NCI-H1694 treated with DMSO at 0.1 percent for 48 hours (cell line): Measurements from ENCODE around the gene FSIP2.

Source experiments
- DNase-seq: peaks from one replicate; lab custom pipeline; 2025; lab: John Stamatoyannopoulos, UW

FSIP2 gene, protein sequence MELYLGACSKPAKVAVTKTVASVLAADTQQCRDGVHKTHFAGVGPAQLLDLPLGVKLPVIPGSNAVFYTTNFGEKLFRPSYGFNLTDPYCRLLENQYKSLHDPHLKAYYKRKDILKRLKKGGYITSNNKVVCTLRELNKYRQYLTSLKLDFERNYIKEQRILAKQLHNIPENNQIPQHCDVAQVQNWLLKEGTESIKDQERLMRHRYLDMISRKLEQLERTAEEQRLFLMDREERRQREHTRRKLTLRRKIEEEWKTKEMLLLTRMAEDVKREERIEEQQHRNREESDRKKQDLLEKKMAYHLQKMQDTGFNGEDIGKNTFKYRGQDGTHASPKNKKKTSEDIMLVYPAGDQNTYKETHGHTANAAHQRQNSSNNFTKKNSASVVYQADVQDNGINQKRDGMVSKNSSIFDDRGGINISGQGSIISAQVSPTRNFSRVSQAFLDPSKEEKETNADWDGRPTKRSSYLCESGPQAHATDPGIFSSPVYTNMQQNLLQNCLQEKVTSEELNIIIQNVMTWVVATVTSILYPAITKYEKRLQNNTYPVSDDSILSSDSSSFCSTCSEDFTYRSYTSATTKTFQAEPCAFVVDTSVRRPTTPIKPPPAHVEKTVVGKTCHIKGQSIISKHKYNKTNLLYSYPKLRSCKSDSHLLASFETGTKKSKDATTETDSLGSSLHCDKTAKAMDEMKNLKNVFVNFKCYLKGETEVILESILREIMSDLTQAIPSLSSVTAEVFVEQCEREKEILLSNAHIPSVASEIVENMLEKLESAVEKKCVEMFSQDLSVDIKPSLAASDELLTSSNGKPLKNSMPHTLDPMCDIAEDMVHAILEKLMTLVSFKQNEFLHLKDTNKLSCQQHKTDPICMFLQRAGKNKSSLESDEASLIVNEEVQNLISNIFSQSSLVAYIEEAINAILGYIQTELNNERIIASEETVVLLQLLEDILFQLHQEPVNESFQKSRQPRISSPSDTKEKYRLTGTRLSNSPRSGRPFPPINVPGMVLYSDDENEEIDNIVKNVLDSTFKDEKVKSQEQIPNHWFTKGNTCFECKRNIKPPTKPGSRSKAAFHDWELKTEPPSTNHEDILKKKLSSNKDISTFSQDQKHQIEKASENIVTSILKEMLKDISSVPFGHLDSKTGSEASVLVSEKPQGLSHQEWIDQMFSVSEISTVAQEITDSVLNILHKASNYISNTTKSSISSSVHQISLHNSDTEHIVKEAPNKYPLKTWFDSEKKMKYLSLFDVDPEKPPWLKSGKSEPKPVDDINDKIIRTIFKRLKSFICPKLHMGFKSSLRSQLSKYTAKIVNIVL (N-terminal part only)

DNA sequence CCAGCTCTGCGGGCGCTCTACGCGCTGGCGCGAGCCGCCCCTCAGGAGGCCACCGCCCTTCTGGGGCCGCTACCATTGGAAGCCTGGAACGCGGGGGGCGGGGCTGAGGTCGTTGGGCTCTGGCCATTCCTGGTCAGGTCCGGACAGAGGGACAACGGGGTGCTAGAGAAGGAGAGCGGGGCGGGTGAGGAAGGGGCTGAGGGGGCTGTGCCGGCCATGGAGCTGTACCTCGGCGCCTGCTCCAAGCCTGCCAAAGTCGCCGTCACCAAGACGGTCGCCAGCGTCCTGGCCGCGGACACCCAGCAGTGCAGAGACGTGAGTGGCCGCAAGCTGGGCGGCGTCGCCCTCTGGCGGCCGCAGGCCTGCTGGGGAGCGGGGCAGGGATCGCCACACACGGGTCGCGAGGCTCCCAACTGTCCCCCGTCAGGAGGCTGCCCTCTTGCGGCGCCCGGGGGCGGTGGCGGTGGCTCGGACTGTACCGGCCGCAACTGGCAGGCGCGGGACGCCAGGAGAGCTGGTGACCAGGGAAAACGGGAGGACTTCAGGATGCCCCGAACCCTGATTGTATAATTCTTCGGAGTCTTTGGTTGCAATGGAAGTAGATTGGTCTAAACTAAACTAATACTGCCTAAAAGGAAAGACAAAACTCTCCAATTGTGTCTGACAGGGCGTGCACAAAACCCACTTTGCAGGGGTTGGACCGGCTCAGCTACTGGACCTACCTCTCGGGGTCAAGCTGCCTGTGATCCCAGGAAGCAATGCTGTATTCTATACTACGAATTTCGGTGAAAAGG is at the start of gene FSIP2:
FSIP2 (plus strand) TSS at position 126 of the 794 bp plus-strand sequence; CDS start at position 217, 91 bp downstream.
- DNase-seq, result no peak

DNA sequence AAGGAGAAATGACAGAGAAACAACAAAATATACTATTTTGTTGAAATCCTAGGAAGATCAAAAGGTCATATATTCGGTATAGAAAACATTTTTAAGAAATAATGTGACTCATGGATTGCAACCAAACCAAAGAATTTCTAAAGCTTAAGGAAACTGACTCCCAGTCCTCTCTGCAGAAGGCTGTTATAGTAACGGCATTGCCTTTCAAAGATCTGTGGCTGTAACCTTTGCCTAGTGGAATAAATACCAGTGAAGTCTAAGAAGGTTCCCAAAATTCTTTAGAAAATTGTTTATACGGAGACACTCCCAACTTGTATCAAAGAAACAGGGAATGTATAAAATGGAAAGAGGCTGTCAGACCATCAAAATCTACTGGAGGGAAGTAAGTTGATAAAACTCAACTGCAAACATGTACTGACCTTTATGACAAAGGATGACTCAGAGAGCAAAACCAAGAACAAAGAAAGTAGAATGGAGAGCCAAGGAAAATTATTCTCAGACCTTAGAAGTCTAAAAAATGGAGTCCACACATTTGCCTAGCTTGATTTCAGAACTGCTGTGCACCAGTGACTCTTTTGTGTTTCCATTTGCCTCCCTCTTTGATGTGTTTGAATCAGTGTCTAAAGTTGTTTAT is 48.6 kb upstream of the FSIP2 start:
- no peak for DNase-seq

DNA sequence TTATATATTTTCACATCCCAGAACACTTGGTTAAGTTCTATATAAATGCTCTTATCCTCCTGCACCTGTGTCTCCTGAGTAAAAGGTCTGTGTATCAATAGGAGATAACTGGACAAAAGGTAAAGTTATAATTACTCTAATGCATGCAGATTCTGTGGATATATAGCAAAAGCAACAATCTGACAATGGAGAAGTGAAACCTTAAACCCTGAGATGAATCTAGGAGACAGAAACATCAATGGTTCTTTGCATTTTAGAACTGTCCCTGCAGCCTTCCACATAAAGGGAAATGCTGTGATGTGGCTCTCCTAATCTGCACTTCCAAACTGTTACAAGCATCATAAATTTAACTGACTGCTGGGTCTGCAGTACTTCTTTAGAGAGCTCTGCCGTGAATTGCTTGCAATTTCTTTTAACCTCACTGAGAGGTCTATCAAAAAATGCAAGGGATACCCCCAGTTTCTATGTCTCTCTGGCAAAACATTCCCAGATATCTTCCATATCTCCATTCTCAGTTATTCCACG is 42.8 kb upstream of the FSIP2 start:
- DNase-seq, result no peak

DNA sequence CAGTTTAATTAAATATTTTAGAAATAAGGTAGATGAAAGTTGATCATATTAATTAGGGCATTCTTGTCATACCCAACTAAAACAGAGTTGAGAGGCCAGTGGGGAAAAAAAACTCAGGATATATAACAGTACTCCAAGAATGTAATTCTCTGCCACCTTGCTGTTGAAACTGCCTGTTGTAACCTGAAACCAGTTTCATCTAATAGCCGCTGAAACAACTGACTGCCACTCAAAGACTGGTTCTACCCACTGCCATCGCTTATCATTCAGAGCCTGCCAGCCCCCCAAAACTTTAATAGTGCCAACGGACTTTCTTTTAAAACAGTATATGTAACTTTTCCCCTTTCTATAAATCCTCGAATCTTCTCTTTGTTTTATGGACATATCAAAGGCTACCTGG is 37.7 kb upstream of the FSIP2 start:
- DNase-seq, result no peak

DNA sequence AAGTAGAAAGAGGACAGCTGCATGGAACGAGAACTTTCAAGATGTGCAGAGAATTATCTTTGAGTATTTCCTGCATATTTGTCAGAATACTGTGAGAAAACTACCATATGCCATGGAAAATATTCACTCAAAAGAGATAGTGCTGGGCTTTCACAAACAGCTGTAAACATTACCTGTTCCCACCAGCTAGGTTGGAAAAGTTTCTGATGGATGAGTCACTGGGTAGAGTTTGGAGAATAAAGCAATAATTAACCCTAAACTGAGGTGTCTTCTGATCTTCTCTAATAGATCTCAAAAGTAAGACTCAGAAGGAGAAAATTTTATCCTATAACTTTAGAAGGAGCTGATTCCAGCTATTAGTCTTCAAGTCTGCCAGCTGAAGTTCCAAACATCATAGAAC is 3.9 kb upstream of the FSIP2 start:
- no peak for DNase-seq

DNA sequence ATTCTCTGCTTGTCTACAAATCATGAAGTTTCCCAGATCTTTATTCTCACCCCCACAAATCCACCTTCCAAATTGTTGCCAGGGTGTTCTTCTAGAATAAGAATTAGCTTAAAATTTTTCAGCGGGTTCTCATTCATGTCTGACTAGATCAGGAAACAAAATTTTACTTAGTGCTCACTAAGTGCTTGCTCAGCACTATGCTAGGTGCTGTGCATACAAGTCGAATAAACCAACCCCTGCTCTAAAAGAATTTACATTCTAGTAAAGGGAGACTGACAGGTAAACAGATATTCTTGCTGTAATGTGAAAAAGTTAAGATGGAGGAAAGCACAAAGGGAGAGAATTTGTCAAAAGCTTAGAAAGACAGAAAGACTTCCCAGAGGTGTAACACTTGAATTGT is 2.4 kb upstream of the FSIP2 start:
- no peak for DNase-seq

DNA sequence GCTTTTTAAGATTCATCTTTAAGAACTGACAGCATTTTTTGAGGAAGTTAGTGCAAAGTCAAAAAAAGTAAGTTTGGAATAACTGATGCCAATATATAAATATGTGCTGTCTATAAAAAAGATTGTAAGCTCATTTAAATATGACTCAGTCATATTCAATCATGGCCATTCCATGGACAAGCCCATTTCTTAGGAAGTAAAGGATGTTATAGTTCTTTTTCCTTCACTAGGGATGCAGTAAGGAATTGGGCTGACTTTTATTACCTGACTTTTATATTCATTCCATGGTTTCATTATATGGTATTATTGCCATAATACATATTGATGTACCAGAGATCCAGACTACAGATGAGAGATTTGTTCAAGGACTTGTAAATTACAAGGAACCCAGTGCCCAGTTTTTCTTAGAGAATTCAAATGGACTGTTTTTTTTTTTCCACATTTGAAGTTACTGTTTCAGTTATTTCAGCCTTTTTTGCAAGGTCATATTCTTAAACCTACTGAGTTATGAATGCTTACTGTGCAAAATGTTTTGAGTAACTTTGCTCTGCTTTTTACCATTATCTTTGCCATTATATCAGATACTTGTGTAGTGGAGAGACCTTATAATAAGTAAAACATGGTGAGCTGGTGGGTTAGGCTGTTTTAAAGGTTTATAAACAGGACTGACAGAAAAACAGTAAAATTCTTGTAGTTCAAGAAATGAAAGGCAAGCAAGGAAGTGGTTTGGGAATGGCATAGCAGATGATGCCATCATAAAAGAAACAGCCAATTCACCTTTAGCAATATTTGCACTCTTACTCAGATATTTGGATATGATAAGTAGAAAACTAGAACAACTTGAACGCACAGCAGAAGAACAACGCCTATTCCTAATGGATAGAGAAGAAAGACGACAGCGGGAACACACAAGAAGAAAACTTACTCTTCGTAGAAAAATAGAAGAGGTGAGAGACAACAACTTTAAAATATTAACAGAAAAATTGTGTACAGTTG is 7.6 kb downstream of the FSIP2 start:
- no peak for DNase-seq

DNA sequence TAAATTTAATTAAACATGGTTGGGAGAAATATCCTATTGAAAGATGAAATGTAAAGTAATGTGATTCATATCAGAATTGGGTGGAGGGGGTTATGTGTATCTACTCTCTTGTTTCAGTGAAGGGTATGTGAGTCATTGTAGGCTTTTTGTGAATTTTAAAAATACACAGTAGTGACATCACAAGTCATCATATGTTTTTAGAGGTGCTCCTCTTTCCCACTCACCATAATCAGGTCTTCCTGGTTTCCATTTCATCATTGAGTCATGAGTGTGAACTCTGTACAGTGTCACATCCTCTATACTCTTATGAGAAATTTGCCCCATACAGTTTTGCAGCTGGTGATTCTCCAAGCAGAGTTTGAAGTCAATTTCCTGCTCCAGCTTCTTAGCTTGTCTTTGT is 18.8 kb downstream of the FSIP2 start:
- DNase-seq, result no peak

DNA sequence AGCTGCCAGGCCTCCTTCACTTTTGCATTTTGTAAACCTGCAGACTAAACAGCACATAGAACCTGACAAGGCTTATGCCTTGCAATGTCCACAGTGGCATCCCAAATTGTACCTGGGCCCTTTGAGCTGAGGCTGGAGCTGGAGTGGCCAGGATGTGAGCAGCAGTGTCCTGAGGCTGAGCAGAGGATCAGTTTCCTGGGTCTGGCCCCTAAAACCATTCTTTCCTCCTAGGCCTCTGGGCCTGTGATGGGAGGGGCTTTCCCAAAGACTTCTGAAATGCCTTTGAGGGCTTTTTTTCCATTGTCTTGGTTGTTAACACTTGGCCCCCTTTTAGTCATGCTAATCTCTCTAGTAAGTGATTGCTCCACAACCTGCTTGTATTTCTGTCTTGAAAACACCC is 32.8 kb downstream of the FSIP2 start:
- DNase-seq, result no peak

DNA sequence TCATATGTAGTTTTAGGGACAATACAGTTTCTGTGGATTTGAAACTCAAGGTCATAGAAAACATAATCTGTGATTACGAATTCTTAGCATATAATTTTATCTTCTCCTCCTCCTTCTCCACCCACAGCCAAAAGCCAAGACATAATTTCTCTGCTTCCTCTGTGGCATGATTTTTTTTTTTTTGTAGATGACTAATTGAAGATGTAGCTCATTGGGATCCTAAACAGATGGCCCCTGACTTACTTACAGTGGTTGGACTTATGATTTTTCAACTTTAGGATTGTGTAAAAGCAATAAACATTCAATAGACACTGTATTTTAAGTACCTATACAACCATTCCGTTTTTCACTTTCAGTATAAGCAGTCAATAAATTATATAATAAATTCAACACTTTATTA is 42.3 kb downstream of the FSIP2 start:
- no peak for DNase-seq

DNA sequence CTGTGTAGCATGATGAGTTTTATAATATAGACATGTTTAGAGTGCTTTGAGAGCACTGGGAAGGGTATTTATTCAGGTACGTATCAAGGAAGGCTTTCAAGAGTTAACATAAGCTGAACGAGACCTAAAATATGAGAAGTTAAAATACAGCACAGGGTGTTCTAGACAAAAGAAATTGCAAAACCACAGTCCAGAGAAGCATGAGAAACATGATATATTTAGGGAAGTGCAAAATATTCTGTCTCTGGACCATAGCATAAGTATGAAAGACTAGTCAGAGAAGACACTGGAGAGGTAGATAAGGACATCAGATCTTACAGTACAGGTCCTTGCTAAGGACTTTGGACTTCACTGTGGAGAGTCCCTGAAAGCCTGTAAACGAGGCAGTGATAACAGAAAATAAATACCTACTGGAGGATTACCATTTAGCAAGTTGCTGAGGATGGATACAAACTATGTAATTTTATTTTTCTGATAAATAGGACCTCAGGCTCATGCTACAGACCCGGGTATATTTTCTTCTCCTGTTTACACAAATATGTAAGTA is 43.7 kb downstream of the FSIP2 start:
- DNase-seq, result no peak

DNA sequence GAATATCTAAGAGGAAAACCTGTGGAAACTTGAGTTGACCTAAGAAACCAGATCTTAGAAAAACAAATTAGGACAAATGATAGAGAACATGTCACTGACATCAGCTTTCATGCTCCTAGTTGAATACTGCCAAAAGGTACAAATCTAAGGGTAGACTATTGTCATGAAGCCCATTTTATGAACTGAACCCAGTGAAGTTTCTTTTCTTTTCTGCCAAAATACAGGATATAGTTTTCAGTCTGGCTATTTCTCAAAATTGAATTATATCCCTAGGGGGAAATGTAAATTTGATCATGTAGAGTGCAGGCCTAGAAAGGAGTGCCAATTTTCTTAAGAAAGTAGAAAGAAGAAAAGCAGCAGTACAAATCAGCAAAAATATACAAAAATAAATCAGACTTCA is 46.6 kb downstream of the FSIP2 start:
- no peak for DNase-seq

DNA sequence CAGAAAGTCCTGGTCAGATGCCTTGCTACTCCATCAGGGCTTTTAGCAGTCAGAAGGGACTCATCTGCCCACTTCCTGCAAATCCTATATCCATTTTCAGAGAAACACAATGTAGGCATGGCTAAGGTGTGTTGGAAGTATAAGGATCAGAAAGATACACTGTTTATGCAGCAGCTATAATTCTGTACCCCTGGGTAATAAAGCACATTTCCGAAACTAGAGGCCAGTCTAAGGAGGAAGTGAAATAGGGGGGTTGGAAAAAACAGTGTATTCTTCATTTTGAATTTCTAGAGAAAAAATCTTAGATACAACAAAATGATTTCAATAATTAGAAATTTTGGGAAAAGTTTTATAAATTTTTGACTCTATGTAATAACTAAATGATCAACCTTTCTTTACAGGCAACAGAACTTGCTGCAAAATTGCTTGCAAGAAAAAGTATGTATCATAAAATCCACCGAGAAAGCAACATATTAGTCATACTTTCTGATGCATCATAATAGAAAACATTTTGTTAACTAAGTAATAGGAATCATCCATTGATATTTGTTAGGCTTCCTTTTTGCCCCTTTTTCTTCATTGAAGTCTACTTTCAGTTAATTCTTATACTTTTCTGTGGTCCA is 47.4 kb downstream of the FSIP2 start:
- DNase-seq, result no peak

DNA sequence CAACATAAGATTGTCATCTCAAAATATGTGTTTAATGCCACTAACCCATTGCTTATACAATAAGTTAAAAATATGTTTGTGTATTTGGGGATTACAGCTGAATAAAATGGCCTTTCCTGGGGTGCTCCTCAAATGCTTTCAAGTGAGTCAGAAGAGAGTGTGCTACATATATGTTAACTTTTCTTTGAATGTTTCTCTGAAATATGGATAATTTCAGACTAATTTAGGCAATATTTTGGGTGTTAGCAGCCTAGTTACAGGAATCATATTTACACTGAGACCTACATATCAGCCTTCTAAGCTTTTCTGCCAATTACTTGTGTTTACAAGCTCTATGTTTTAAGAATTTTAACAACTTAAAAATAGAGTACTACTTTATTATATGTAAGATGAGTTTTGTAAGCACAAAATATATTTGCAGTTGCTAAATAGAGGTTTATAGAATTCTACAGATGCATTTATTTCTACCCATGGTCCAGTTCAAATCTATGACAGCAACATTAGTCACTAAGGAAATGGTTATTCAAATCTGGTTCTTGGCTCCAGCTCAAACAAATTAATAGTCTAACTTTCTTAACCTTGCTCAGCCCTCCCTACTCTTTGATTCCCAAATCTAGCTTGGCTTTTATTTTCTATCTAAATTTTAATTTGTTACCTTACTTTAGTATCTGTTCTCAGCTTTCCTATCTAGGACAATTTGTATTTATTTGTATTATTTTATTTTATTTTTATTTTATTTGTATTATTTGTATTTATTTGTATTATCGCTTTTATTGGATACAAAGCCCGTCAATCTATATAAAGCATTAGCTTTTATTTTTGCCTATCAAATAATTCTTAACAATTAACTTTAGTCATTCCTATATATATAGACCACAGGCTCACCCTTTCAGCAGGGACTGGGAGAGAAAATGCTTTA is 48.9 kb downstream of the FSIP2 start:
- DNase-seq, result no peak

DNA sequence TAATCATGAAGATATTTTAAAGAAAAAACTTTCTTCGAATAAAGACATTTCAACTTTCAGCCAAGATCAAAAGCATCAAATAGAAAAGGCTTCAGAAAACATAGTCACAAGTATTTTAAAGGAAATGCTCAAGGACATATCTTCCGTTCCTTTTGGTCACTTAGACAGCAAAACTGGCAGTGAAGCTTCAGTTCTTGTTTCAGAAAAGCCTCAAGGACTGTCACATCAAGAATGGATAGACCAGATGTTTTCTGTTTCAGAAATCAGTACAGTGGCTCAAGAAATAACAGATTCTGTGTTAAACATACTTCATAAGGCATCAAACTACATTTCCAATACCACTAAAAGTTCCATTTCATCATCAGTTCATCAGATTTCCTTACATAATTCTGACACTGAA is 51.8 kb downstream of the FSIP2 start:
- DNase-seq, result no peak

DNA sequence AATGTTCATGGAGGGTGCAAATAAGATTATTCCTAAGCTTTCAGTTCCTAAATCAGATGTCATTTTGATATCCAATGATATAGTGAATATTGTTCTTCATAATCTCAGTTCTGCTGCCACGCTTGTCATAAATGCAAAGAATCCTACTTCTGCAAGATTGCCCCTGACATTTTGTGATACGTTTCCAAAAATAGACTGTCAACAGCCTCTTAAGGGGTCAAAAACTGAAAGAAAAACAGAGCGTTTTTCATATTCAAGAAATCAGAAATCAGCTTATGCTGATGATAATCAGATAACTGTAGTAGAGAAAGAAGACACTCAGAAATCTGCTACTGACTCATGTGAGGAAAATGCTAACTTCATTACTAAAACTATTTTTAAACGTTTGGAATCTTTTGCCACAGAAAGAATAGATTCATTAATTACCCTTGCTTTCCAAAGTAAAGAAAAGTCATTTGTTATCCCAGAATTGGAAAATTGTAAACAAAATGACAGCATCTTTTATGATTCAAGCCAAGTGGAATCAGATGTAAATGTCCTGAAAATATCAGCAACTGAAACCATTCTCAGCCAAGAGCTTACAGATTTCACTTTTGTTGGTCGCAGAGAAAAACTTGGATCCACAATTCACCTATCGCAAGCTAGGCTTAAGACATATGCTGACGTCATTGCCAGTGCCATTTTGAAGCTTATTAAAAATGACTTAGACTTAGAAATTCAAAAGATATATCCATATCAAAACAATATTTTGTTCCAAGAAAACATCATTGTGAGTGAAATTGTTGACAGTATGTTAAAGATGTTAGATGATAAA is 55.1 kb downstream of the FSIP2 start:
- DNase-seq, result no peak

DNA sequence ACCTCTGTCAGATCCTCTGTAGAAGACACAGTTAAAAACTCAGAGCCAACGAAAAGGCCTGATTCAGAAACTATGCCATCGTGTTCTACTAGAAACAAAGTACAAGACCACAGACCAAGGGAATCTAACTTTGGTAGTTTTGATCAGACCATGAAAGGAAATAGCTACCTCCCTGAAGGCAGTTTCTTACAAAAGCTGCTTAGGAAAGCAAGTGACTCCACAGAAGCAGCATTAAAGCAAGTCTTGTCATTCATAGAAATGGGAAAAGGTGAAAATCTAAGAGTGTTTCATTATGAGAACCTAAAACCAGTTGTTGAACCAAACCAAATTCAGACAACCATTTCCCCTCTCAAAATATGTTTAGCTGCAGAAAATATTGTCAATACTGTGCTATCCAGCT is 58.2 kb downstream of the FSIP2 start:
- no peak for DNase-seq
